ENCODE measurements around the gene GPX5. TPM values are rescaled to one million over a fixed set of nuclear protein-coding genes. Genes with fewer than 3 reads are reported as not detected.

GPX5 gene
- total RNA-seq, 2 donors from 2014 or later: not detected

DNA sequence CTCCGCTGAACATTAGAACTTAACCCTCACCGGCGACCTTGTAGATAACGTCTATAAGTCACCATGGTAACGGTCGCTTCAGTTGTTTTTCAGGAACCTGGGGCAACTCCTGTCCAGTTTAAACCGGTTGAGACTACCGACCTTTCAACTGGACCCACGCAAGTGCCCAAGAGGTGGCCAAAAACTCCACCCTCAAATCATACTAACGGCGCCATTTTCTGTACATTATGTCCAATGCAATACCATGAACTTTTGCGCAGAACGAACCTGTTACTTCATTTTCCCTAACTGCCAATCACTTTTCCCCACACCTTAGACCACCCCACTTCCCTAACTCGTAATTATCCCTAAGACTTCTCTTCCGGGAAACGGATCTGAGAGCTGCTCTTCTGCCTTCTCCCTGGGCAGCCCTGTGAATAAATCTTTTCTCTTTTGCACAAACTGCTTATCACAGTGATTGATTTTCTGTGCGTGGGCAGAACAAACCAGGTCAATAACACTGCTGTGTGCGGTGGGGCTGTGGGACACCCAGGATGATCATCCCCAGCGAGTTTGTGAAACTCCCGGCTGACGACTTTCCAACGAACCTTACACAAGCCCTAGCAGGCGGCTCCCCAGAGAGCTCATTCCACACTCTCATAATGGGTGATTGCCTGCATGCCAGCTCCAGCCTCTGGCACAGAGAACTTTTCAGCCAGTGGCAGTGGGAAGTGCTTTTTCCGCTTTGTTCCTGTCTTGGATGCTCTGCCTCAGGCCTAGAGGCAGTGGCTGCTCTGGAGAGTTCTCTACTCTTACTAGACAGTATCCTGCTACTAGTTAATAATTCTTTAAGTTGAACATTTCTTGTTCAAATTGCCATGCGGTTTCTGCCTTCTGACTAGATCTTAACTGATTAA is 28.6 kb downstream of the GPX5 start:
- ATAC-seq: peak; percentile 24

DNA sequence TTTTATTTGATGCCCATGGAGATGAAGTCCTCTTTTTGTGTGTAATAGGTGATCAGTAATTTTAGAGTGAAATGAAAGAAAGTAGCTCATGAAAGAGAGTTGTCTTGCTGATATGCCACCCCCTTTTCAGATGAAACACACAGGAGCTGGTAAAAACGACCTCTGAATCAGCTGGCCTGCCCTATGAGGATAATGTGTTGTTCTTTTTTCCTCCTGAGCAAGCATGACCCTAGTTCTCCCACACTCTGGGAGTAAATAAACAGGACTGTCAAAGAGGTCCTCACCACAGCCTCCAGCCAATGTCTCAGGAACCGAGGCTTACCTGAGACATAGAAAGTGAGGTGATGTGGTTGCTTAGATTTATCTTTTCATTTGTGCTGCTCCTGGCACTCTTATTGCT is 29.5 kb downstream of the GPX5 start:
- no peak overlapping the region for H3K4me3 ChIP-seq
- TF ChIP-seq POLR2A (IDR thresholded peaks at IDR 0.05): no peak
- TF ChIP-seq, protein P1, sequence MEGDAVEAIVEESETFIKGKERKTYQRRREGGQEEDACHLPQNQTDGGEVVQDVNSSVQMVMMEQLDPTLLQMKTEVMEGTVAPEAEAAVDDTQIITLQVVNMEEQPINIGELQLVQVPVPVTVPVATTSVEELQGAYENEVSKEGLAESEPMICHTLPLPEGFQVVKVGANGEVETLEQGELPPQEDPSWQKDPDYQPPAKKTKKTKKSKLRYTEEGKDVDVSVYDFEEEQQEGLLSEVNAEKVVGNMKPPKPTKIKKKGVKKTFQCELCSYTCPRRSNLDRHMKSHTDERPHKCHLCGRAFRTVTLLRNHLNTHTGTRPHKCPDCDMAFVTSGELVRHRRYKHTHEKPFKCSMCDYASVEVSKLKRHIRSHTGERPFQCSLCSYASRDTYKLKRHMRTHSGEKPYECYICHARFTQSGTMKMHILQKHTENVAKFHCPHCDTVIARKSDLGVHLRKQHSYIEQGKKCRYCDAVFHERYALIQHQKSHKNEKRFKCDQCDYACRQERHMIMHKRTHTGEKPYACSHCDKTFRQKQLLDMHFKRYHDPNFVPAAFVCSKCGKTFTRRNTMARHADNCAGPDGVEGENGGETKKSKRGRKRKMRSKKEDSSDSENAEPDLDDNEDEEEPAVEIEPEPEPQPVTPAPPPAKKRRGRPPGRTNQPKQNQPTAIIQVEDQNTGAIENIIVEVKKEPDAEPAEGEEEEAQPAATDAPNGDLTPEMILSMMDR (IDR thresholded peaks at IDR 0.05): no peak
- H3K27ac ChIP-seq: no peak overlapping the region
- no peaks in the 10 kb centered on the region for H3K9me3 ChIP-seq
- no peaks in the 10 kb centered on the region for H3K4me1 ChIP-seq
- H3K36me3 ChIP-seq (replicated peaks in 1 of 2; ENCODE audit: insufficient read depth in 1 of 2, low read depth in 2 of 2): no peaks in the 10 kb centered on the region
- no peak for DNase-seq
- 43 to 54% methylated on average over 2 of the region's 2 CpGs for WGBS, 2 donors
- no peak for ATAC-seq
- H3K27me3 ChIP-seq: no peaks in the 10 kb centered on the region
- intact Hi-C loops (cut with DNase I): no loop called here

More for the DNA sequence above, 28.6 kb downstream of the GPX5 start:
- peak in 2 of 4 donors; percentile 6 to 8 for DNase-seq
- H3K4me3 ChIP-seq: no peak overlapping the region
- 8 to 14% methylated on average over 21 to 25 of the region's 25 CpGs for WGBS, 2 donors
- intact Hi-C loops (cut with DNase I): no loop called here
- no peaks in the 10 kb centered on the region for H3K27me3 ChIP-seq
- no peaks in the 10 kb centered on the region for H3K9me3 ChIP-seq
- no peaks in the 10 kb centered on the region for H3K36me3 ChIP-seq (replicated peaks in 1 of 2; ENCODE audit: insufficient read depth in 1 of 2, low read depth in 2 of 2)
- H3K27ac ChIP-seq: peak overlapping the region in 1 of 4 donors; percentile 22
- TF ChIP-seq, protein P1 (IDR thresholded peaks at IDR 0.05): no peak
- no peak for TF ChIP-seq POLR2A (IDR thresholded peaks at IDR 0.05)
- H3K4me1 ChIP-seq: no peaks in the 10 kb centered on the region

DNA sequence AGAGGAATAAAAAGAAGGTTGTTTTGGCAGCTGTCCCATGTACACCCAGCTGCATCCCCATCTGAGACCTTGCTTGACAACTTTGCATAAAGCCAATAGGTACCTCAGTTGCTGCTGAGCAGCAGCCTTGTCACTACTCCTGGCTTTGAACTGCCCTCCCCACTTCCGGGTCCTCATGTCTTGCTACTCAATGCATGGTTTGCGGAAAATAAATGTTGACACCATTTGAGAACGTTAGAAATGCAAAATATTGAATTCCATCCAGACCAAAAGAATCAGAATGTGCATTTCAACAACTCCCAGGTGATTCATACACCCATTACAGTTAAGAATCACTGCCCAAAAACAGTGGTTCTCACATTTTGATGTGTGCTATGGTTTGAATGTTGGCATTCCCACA is 32.9 kb downstream of the GPX5 start:
- TF ChIP-seq, protein P1 (IDR thresholded peaks at IDR 0.05): no peak
- TF ChIP-seq POLR2A (IDR thresholded peaks at IDR 0.05): no peak
- DNase-seq (no peak), ATAC-seq (no peak)
- Histone ChIP-seq H3K27ac (no peak overlapping the region), H3K36me3 (replicated peaks in 1 of 2; ENCODE audit: insufficient read depth in 1 of 2, low read depth in 2 of 2) (no peaks in the 10 kb centered on the region), H3K4me3 (no peak overlapping the region), H3K27me3 (no peaks in the 10 kb centered on the region), H3K9me3 (no peaks in the 10 kb centered on the region), H3K4me1 (no peaks in the 10 kb centered on the region)
- intact Hi-C loops (cut with DNase I): no loop called here
- 26 to 40% methylated on average over 3 of the region's 3 CpGs for WGBS, 2 donors

DNA sequence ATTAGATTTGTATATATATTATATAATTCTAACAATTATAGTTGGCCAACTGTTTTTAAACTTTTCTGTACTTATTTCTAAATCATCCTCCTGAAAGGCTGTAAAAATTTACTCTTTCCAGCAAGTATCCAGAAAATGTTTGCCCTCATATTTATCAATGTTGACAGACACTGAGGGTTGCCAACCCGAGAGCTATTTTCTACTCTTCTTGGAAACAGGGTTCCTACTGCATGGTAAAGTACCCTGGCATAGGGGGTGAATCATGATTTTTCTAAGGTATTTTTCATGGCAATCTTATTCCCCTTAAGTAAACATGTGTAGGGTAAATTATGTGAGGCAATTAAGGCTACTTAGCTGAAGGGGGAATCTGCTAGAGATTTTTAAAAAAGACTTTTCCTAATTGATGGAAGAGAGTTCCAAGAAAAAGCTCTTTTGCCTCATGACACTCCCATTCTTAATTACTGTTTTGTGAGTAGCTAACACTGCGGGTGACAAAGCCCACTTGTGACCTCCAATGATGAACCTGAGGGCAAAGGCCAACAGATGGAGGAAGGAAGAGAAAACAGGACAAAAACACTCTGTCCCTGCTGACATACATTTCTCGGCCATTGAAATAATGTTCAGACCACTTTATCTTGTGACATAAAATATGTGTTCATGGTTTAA is 37.9 kb downstream of the GPX5 start:
- Histone ChIP-seq H3K27me3 (no peaks in the 10 kb centered on the region), H3K9me3 (no peaks in the 10 kb centered on the region), H3K36me3 (replicated peaks in 1 of 2; ENCODE audit: insufficient read depth in 1 of 2, low read depth in 2 of 2) (no peaks in the 10 kb centered on the region), H3K4me3 (no peak overlapping the region), H3K4me1 (no peaks in the 10 kb centered on the region), H3K27ac (no peak overlapping the region)
- DNase-seq (no peak), ATAC-seq (no peak)
- TF ChIP-seq, protein P1 (IDR thresholded peaks at IDR 0.05): no peak
- no peak for TF ChIP-seq POLR2A (IDR thresholded peaks at IDR 0.05)
- 32 to 33% methylated on average over 3 of the region's 3 CpGs for WGBS, 2 donors
- intact Hi-C loops (cut with DNase I): no loop called here

Measured in body of pancreas (tissue), 4 donors.